PFSK-1 (cell line): ENCODE results near the gene ARHGAP15.

ENCODE experiments used
- FOXP2 ChIP-seq: optimal IDR thresholded peaks from 2 replicates; pipeline ENCODE3; 2011; ENCODE audit warnings: borderline replicate concordance, control low read depth, inconsistent platforms; ENCODE audit not compliant: insufficient read depth; ENCODE audit errors: extremely low read length, extremely low read depth
- POLR2AphosphoS5 ChIP-seq: IDR thresholded peaks from 2 replicates; pipeline ENCODE4 v1.6.1; 2012; ENCODE audit warnings: low read depth, mild to moderate bottlenecking, control low read depth, low read length, moderate library complexity
- REST ChIP-seq, 2 experiments: IDR thresholded peaks; 2 replicates each; pipeline versions ENCODE4 v1.6.1 to v1.8.0; 2011 to 2012; ENCODE audit warnings: low read depth in 2 of 2, low read length in 2 of 2, control low read depth in 1 of 2, inconsistent platforms in 1 of 2, mild to moderate bottlenecking in 1 of 2, moderate library complexity in 1 of 2; ENCODE audit not compliant: insufficient read depth in 1 of 2
- SIN3A ChIP-seq: IDR thresholded peaks from 2 replicates; pipeline ENCODE4 v1.6.1; 2012; ENCODE audit warnings: mild to moderate bottlenecking, low read length, moderate library complexity, borderline replicate concordance; ENCODE audit not compliant: insufficient read depth
- TAF1 ChIP-seq: IDR thresholded peaks from 2 replicates; pipeline ENCODE4 v1.6.1; 2012; ENCODE audit warnings: low read length, control low read depth, borderline replicate concordance; ENCODE audit not compliant: insufficient read depth

ARHGAP15 gene

GRCh38 chr2:143151111-143151752, 22.0 kb downstream of the ARHGAP15 start:
- no peak for TF ChIP-seq SIN3A
- TF ChIP-seq POLR2AphosphoS5, result no peak
- no peak for TF ChIP-seq TAF1
- TF ChIP-seq REST (IDR thresholded peaks at IDR 0.05; ENCODE audit: insufficient read depth in 1 of 2, low read depth in 2 of 2, low read length in 2 of 2), result no peak

GRCh38 chr2:143152219-143152618, 23.0 kb downstream of the ARHGAP15 start:
- TF ChIP-seq POLR2AphosphoS5 (no peak), FOXP2 (no peak), SIN3A (no peak), REST (IDR thresholded peaks at IDR 0.05; ENCODE audit: insufficient read depth in 1 of 2, low read depth in 2 of 2, low read length in 2 of 2) (no peak), TAF1 (no peak)

GRCh38 chr2:143152637-143153036, 23.4 kb downstream of the ARHGAP15 start:
- TF ChIP-seq TAF1 (no peak), POLR2AphosphoS5 (no peak), REST (IDR thresholded peaks at IDR 0.05; ENCODE audit: insufficient read depth in 1 of 2, low read depth in 2 of 2, low read length in 2 of 2) (no peak), SIN3A (no peak), FOXP2 (no peak)

- TF ChIP-seq POLR2AphosphoS5 (no peak), TAF1 (no peak), REST (IDR thresholded peaks at IDR 0.05; ENCODE audit: insufficient read depth in 1 of 2, low read depth in 2 of 2, low read length in 2 of 2) (no peak), FOXP2 (no peak), SIN3A (no peak)
These were observed 26.4 kb downstream of the ARHGAP15 start for GRCh38 chr2:143155661-143156060.

- TF ChIP-seq FOXP2, result no peak
- no peak for TF ChIP-seq REST (IDR thresholded peaks at IDR 0.05; ENCODE audit: insufficient read depth in 1 of 2, low read depth in 2 of 2, low read length in 2 of 2)
- no peak for TF ChIP-seq TAF1
- TF ChIP-seq SIN3A, result no peak
- no peak for TF ChIP-seq POLR2AphosphoS5
These were observed 27.8 kb downstream of the ARHGAP15 start for GRCh38 chr2:143157001-143157400.
